GM21723 (cell line): ENCODE measurements around the gene RABIF.
"Not testable (repeated sequence)": the region's sequence is repeated elsewhere in the genome, so short reads cannot be mapped to it uniquely, and the experiment has no call there.

Experiments used
- ATAC-seq: cut with Tn5 transposase; IDR thresholded peaks from one replicate; pipeline ENCODE4 v1.9.1; 2021; ENCODE audit warnings: mild to moderate bottlenecking, moderate library complexity; ENCODE audit not compliant: unreplicated experiment

The RABIF gene

DNA sequence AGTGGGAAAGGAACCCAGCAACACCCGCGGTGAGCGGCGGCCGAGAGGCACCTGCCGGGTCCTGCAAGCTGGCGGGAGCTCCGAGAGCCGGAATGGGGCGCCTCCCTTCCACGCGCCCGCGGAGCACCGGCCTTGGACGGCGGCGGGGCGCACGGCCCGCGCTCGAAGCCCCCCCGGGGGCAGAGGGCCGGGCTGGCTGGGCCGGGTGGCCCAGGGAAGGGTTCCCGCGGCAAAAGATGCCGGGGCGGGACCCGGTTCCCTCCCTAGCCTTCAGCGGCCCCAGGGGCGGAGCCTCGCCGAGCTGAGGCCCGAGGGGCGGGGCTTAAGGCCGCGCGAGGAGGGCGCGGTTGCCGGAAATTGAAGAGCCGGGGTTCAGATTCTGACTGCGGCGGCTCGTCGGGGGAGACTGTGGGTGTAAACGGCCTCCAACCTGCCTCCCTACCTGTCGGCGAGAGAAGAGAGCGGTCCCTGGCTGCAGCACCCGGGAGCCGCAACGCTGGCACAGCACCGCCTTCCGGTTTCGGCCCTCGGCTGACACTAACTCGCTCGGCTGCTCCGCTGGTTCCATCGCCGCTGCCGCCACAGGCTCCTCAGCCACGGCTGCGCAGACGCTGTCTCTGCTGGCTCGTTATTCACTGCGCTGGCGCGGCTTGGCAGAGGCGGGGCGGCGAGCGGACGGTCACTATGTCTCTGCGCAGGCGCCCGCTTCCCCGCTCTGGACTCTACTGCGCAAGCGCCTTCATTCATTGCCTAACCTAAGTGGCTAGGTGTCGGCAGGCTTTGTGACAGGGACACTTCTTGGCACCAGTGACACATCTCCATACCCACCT, at the start of gene RABIF:
RABIF (minus strand) TSS at position 619 of the 830 bp plus-strand sequence; CDS start at position 568, 51 bp downstream.
- ATAC-seq: peak; percentile 92

DNA sequence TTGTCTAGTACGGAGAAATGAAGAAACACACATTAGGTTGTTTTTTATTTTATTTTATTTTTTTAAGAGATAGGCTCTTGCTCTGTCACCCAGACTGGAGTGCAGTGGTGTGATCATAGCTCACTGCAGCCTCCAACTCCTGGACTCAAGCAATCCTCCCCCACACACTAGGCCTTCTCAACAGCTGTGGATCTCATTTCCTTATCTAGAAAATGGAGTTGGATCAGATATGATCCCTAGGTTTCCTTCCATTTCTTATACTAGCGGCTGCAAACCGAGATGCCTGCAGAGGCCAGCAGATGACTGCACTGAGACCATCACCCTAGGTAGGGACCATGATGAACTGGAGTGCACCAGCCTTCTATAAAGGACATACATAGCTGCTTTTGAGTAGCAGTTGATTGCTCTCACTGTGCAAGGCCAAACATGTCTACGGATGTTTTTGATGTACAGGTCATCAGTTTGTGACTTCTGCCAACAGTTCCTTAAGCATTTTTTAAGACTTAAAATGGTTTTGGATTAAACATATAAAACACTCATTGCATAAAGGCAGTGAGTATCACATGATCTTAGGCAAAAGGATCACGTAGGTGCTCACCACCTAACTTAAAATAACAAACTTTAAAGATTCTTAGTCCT, 49.5 kb upstream of the RABIF start:
- ATAC-seq: no peak

DNA sequence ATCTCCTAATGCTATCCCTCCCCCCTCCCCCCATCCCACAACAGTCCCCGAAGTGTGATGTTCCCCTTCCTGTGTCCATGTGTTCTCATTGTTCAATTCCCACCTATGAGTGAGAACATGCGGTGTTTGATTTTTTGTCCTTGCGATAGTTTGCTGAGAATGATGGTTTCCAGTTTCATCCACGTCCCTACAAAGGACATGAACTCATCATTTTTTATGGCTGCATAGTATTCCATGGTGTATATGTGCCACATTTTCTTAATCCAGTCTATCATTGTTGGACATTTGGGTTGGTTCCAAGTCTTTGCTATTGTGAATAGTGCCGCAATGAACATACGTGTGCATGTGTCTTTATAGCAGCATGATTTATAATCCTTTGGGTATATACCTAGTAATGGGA, 47.5 kb upstream of the RABIF start:
- ATAC-seq: not testable (repeated sequence)

DNA sequence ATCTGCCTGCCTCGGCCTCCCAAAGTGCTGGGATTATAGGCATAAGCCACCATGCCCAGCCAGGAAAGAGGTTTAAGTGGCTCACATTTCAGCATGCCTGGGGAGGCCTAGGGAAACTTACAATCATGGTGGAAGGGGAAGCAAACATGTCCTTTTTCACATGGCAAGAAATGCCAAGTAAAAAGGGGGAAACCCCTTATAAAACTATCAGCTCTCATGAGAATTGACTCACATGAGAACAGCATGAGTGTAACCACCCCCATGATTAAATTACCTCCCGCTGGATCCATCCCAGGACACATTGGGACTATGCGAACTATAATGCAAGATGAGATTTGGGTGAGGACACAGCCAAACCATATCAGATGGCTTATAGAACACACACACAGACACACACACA, 46.9 kb upstream of the RABIF start:
- ATAC-seq: no peak

DNA sequence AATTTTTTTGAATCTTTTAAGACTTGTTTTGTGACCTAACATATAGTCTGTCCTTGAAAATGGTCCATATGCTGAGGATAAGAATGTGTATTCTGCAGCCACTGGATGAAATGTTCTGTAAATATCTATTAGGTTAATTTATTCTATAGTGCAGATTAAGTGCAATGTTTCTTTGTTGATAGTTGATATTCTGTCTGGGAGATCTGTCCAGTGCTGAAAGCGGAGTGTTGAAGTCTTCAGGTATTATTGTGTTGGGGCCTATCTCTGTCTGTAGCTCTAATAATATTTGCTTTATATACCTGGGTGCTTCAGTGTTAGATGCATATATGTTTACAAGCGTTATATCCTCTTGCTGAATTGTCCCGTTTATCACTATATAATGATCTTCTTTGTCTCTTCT, 45.8 kb upstream of the RABIF start:
- no peak for ATAC-seq

DNA sequence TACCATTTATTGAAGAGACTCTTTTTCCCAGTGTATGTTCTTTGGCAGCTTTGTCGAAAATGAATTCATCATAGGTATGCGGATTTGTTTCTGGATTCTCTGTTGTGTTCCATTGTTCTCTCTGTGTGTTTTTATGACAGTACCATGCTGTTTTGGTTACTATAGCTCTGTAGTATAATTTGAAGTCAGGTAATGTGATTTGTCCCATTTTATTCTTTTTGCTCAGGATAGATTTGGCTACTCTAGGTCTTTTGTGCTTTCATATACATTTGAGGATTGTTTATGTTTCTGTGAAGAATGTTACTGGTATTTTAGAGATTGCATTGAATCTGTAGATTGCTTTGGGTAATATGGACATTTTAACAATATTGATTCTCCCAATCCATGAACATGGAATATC, 43.5 kb upstream of the RABIF start:
- no peak for ATAC-seq

DNA sequence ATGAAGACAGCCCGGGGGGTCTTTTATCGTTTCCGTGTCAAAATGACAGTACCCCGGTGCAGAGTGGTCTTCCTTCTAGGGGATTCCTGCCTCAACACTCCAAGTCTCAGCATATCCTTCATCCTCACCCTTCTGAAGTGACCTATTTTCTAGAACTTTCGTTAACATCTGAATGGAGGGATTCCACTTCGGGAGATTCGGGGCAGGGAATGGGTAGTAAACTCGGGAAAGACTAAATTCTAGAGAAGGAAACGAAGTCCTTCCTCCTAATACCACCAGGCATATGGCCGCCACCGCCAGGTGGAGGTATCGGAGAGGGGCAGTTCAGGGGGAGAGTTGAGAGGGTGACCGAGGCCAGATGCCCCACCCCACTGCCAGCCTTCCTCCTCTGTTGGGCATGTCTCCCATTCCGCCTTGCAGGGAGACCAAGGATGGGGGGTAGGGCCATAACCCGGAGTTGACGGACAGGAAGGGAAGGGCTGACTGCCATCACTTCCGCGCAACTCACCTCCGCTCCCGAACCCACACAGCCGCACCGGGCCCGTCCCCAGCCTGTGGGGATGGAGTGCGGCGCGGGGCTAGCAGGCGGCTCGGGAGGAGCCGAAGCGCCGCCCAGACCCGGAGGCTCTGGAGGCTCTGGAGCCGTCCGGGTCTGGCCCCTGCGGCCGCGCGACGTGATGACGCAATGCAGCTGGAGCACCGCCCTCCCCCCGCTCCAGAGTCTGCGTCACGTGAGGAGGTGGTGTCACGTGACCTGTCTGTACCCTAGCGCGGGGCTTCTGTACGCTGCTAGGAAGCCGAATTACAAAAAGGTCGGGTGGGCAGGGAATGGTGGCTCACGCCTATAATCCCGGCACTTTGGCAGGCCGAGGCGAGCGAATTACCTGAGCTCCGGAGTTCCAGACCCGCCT, 37.9 kb upstream of the RABIF start, which contains the start of gene KLHL12:
KLHL12 (minus strand) TSS at position 654 of the 911 bp plus-strand sequence. CDS start 2,072 bp downstream, outside the sequence.
- peak; percentile 89 for ATAC-seq

DNA sequence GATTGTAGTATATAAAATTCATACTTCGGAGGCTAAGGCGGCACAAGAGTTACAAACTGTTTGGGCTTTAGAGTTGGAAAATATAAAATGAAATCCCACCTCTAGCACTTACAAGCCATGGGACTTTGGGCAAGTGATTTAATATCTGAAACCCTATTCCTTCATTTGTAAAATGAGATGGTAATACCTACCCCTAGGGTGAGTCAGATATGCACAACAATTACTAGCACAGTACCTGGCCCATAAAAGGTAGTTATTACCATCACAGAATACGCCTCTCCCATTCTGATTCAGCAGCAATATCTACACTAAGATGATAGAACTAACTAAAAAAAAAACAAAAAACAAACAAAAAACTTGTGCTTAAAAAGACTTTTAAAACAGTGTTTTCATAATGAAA, 34.6 kb upstream of the RABIF start:
- ATAC-seq: no peak

DNA sequence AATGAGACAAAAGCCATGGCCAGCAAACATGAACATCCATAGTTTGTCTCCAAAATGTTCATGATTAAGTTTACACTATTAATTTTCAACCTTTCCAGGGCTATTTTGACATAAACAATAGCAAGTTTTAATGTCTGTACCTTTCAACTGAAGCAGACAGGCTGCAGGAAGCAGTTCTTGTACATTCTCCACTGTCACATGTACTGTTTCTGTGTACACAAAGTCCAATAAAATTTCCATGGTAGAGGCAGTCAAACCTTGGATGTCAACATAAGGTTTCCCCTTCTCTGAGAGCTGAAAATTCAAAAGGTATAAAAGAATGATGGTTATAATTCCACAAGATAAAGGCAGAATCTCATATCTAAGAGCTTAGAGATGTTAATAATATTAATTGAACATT, 30.7 kb upstream of the RABIF start:
- no peak for ATAC-seq

DNA sequence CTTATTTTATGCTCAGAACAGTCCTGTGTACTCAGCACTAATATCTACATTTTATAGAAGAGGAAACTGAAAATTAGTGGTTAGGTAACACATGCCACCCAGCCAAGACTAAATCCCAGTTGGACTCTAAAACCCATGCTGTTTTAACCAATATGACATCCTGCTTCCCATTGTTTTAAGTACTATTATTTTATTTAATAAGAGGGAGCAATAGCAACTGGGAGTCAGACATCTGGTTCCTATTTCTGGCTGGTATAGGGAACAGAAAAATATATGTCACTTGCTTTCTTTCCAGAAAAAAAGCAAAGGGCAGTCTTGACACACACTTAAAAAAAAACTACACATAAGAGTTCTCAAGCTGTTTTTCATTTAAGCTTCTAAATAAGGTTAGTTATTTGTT, 26.2 kb upstream of the RABIF start:
- ATAC-seq: no peak

DNA sequence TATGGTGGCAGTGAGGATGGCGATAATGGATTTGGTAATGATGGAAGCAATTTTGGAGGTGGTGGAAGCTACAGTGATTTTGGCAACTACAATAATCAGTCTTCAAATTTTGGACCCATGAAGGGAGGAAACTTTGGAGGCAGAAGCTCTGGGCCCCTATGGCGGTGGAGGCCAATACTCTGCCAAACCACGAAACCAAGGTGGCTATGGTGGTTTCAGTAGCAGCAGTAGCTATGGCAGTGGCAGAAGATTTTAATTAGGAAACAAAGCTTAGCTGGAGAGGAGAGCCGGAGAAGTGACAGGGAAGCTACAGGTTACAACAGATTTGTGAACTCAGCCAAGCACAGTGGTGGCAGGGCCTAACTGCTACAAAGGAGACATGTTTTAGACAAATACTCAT, 23.5 kb upstream of the RABIF start:
- ATAC-seq: not testable (repeated sequence)

DNA sequence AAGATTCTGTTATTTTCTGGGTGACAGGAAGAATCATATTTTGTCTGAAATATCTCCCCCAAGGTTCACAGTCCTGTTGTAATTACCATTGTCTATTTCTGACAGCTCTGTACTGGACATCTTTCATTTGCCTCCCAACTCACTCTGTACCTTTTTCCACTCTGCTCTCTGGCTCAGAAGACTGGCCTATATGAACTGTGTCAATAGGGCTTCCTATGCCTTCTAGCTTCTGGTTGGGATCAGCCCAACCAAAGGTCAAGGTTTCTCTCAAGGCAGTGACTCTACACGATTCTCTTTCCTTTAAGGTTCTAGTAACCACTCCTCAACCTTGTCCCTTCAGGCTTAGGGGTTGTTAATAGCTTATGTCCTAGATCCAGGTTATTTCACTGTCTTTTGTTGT, 20.5 kb upstream of the RABIF start:
- ATAC-seq: no peak

DNA sequence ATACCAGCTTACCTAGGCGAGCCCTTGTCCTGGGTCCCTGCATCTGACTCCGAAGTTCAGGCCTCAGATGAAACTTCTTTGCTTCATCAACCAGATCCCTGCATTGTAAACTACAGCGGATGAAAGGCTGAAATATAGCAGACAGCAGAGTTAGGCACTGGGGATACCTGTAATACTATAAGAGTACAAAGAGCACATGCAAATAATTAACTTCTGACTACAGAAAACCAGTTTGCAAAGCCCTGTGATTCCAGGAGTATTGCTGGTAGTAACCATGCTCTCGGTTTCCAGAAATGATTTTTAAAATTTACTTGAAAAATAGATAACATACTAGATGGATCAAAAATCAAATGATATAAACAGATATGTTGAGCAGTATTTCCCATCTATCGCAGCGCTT, 20.0 kb upstream of the RABIF start:
- ATAC-seq: no peak

DNA sequence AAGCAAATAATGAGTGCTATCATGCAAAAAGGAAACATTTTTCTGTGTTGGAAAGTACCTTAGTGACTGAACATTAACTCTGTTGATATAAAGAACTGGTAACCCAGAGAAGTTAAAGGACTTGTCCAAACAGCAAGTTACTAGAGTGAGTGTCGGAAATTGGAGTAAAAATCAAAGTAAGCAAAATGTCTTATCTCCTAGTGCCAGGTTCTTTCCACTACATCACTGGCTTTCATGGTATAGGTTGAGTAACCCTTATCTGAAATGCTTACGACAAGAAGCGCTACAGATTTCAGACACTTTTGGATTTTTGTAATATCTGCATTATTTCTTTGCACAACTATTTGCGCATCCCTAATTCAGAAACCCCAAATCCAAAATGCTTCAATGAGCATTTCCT, 16.4 kb upstream of the RABIF start:
- no peak for ATAC-seq

DNA sequence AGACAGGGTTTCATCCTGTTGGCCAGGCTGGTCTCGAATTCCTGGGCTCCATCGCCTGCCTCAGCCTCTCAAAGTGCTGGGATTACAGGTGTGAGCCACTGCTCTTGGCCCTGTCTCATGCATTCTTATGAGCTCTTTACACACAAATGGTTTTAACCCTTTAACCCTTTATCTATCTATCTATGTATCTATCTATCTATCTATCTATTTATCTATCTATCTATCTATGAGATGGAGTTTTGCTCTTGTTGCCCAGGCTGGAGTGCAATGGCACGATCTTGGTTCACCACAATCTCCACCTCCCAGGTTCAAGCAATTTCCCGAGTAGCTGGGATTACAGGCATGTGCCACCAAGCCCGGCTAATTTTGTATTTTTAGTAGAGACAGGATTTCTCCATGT, 14.9 kb upstream of the RABIF start:
- ATAC-seq: not testable (repeated sequence)

DNA sequence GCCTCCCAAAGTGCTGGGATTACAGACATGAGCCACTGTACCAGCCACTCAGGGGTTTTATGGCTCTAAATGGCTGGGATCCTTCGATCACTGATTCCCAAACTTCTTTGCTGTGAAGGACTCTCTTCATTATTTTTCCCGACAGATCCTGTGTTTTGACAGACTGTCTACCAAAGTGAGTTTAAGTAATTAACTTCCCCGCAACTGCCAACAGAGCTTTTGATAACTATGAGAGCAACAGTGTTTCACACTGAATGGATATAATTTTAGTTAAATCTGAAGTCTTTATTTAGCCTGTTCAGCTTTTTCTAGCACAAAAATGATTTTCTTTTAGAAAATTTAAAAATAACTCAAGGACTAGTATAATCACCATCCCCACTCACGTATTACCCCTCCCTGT, 12.6 kb upstream of the RABIF start:
- ATAC-seq: no peak

DNA sequence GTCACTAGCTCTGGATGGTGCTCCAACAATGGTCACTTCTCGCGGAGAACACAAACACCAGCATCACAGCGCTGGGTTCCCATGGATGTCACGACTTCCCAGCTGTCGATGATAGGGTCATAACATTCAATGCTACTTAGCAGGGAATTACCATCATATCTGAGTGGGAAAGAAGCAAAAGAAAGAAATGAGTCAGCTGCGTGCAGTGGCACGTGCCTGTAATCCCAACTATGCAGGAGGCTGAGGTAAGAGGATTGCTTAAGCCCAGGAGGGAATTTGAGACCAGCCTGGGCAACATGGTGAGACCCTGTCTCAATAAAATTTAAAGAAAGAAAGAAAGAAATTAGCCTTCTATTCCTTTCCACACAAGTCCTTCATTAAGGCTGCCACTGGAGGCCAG, 3.6 kb upstream of the RABIF start:
- ATAC-seq: no peak

DNA sequence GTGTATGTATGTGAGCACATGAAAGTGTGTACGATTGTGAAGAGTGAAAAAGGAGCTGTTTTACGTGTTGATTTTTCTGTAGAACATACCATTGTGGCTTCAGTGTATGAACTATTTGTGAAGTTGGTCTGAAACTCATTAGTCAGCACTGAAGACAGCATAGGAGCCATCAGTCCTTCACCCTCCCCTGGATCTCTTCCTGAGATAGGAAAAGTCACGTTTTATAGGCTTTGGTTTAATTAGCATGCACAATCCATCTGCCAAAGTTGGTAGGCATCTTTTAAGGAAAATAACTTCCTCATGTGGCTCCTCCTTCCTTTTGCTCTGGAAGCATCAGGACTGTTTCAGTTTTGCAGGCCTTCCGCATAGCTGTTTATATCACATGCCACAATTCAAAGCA, 1.4 kb upstream of the RABIF start:
- ATAC-seq: no peak

DNA sequence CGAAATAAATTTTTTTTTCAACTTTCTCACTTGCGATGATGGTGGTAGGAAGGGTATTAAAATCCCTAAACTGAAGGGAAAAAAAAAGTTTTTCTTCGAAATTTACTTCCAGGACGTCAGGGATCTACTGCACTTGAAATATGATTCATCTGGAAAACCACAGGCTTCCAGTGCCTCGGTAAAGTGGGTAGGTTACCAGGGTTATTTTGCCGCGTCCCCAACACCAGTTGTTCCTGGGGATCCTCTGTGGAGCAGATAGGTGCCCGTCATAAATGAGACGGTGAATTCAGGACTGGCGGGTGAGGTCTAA, 773 bp downstream of the RABIF start:
- ATAC-seq: no peak

DNA sequence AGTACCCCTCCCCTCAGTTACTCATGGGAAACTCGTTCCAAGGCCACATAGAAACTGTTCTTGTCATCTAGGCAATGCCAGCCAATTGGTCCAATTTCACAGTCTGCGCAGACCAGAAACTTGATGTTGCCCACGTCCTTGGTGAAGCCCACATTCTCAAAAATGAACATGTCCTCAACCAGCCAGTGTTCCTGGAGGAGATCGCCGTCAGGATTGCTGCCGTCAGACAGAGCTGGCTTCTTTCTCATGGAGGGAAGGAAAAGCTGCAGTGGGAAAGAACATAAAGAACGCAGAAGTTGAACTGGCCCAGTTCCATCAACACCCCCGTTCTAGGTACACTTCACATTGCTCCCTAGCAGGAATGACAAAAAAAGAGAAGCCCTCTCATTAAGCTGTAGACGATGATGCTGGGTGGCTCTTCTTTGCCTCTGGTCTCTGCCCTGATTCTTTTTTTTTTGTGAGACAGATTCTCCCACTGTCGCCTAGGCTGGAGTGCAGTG, 7.9 kb downstream of the RABIF start:
- no peak for ATAC-seq

DNA sequence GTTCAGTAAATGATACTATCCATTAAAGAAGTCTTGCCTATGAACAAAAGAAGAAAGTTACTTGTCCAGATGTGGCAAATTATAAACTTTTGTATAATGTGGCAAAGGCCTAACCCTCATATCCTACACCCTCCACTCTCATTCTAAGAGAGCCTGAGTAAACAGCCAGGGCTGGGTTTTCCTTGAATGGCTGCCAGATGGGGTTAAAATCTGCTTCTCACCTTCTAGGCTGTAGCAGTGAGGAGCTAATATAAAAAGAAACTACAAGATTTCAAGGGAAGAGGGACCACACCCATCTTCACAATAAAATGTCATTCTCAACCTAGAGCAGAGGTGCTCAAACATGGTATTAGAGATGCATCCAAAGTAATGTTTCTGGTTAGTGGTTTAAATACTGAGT, 8.9 kb downstream of the RABIF start:
- no peak for ATAC-seq
